HUES6 (cell line): ENCODE results near the gene PRXL2B.
"Not testable (repeated sequence)": the region's sequence is repeated elsewhere in the genome, so short reads cannot be mapped to it uniquely, and the experiment has no call there.

Experiments used
- H3K27ac ChIP-seq: 2 replicates; pipeline ENCODE4 v1.7.0; 2013; ENCODE audit warnings: low read depth, mild to moderate bottlenecking, low read length, inconsistent platforms
- H3K27me3 ChIP-seq: 2 replicates; pipeline ENCODE4 v1.6.1; 2013; ENCODE audit warnings: low read length; ENCODE audit not compliant: control insufficient read depth, insufficient read depth
- H3K36me3 ChIP-seq: 2 replicates; pipeline ENCODE4 v1.6.1; 2013; ENCODE audit warnings: low read length; ENCODE audit not compliant: control insufficient read depth, insufficient read depth
- H3K4me1 ChIP-seq: 2 replicates; pipeline ENCODE4 v1.6.1; 2013; ENCODE audit warnings: low read length; ENCODE audit not compliant: control insufficient read depth, insufficient read depth
- H3K4me3 ChIP-seq: 2 replicates; pipeline ENCODE4 v1.5.1; 2013; ENCODE audit warnings: low read depth, low read length
- H3K9ac ChIP-seq: one replicate; pipeline ENCODE4 v1.6.1; 2013; ENCODE audit warnings: mild to moderate bottlenecking, low read length
- H3K9me3 ChIP-seq: 2 replicates; pipeline ENCODE4 v1.6.1; 2013; ENCODE audit warnings: low read depth, low read length; ENCODE audit not compliant: control insufficient read depth, insufficient read depth

Gene PRXL2B

GRCh38 chr1:2569060-2569459, 17.5 kb upstream of the PRXL2B start:
- H3K4me1 ChIP-seq = no peaks in the 10 kb centered on the region; the same call in 1 of the 2 replicates
- no peak overlapping the region for H3K27ac ChIP-seq
- peaks cover 12% of the 10 kb centered on the region for H3K9me3 ChIP-seq
- no peaks in the 10 kb centered on the region for H3K36me3 ChIP-seq
- no peaks in the 10 kb centered on the region; the same call in 1 of the 2 replicates for H3K27me3 ChIP-seq
- no peak overlapping the region for H3K4me3 ChIP-seq
- H3K9ac ChIP-seq = no peak overlapping the region

- H3K36me3 ChIP-seq, H3K9ac ChIP-seq, H3K27me3 ChIP-seq, H3K4me3 ChIP-seq, H3K4me1 ChIP-seq, H3K27ac ChIP-seq: not testable (repeated sequence)
- peaks cover 13% of the 10 kb centered on the region for H3K9me3 ChIP-seq
Measured at GRCh38 chr1:2569703-2570102, 16.9 kb upstream of the PRXL2B start.

GRCh38 chr1:2570332-2570731, 16.2 kb upstream of the PRXL2B start:
- Histone ChIP-seq H3K27me3 (no peaks in the 10 kb centered on the region; the same call in 1 of the 2 replicates), H3K4me3 (no peak overlapping the region), H3K27ac (no peak overlapping the region), H3K9me3 (peaks cover 13% of the 10 kb centered on the region), H3K9ac (no peak overlapping the region), H3K4me1 (no peaks in the 10 kb centered on the region; the same call in 1 of the 2 replicates), H3K36me3 (no peaks in the 10 kb centered on the region)

- Histone ChIP-seq H3K9ac (no peak overlapping the region), H3K27ac (no peak overlapping the region), H3K9me3 (peaks cover 13% of the 10 kb centered on the region), H3K27me3 (no peaks in the 10 kb centered on the region; the same call in 1 of the 2 replicates), H3K4me3 (no peak overlapping the region), H3K4me1 (no peaks in the 10 kb centered on the region; the same call in 1 of the 2 replicates), H3K36me3 (no peaks in the 10 kb centered on the region)
Measured at GRCh38 chr1:2571348-2571747, 15.2 kb upstream of the PRXL2B start.

GRCh38 chr1:2573250-2573920, 13.2 kb upstream of the PRXL2B start:
- Histone ChIP-seq H3K27ac (no peak overlapping the region), H3K27me3 (no peaks in the 10 kb centered on the region; the same call in 1 of the 2 replicates), H3K9ac (no peak overlapping the region), H3K4me1 (peaks cover 5% of the 10 kb centered on the region), H3K4me3 (no peak overlapping the region), H3K36me3 (no peaks in the 10 kb centered on the region), H3K9me3 (peaks cover 13% of the 10 kb centered on the region)

GRCh38 chr1:2574350-2574749, 12.2 kb upstream of the PRXL2B start:
- Histone ChIP-seq H3K9me3 (peaks cover 13% of the 10 kb centered on the region), H3K27ac (no peak overlapping the region), H3K9ac (no peak overlapping the region), H3K27me3 (no peaks in the 10 kb centered on the region), H3K36me3 (no peaks in the 10 kb centered on the region), H3K4me1 (peaks cover 8% of the 10 kb centered on the region), H3K4me3 (no peak overlapping the region)

- Histone ChIP-seq H3K9ac (no peak overlapping the region), H3K4me3 (no peak overlapping the region), H3K27ac (no peak overlapping the region), H3K9me3 (peaks cover 13% of the 10 kb centered on the region), H3K27me3 (no peaks in the 10 kb centered on the region), H3K4me1 (peaks cover 8% of the 10 kb centered on the region), H3K36me3 (no peaks in the 10 kb centered on the region)
Measured at GRCh38 chr1:2575801-2576663, 10.5 kb upstream of the PRXL2B start.

GRCh38 chr1:2577565-2578075, 9.0 kb upstream of the PRXL2B start:
- H3K27ac ChIP-seq, H3K36me3 ChIP-seq, H3K4me1 ChIP-seq, H3K4me3 ChIP-seq, H3K27me3 ChIP-seq, H3K9ac ChIP-seq: not testable (repeated sequence)
- peaks cover 13% of the 10 kb centered on the region for H3K9me3 ChIP-seq

GRCh38 chr1:2578758-2579118, 7.8 kb upstream of the PRXL2B start:
- H3K9ac ChIP-seq = no peak overlapping the region
- peaks cover 14% of the 10 kb centered on the region for H3K4me1 ChIP-seq
- H3K4me3 ChIP-seq = no peak overlapping the region
- no peaks in the 10 kb centered on the region for H3K36me3 ChIP-seq
- no peak overlapping the region for H3K27ac ChIP-seq
- H3K27me3 ChIP-seq = no peaks in the 10 kb centered on the region
- peaks cover 4% of the 10 kb centered on the region for H3K9me3 ChIP-seq

- no peak overlapping the region for H3K27ac ChIP-seq
- no peaks in the 10 kb centered on the region for H3K27me3 ChIP-seq
- H3K4me3 ChIP-seq = no peak overlapping the region
- no peaks in the 10 kb centered on the region for H3K9me3 ChIP-seq
- H3K9ac ChIP-seq = no peak overlapping the region
- no peaks in the 10 kb centered on the region for H3K36me3 ChIP-seq
- peaks cover 22% of the 10 kb centered on the region for H3K4me1 ChIP-seq
Measured at GRCh38 chr1:2580691-2581090, 5.9 kb upstream of the PRXL2B start.

GRCh38 chr1:2582391-2582790, 4.2 kb upstream of the PRXL2B start:
- Histone ChIP-seq H3K36me3 (no peaks in the 10 kb centered on the region), H3K9ac (no peak overlapping the region), H3K4me1 (peaks cover 24% of the 10 kb centered on the region), H3K27me3 (no peaks in the 10 kb centered on the region), H3K4me3 (no peak overlapping the region), H3K9me3 (no peaks in the 10 kb centered on the region), H3K27ac (no peak overlapping the region)
